Measurements from ENCODE around the gene HGS.

- TF ChIP-seq JUN (IDR thresholded peaks at IDR 0.05; ENCODE audit: borderline replicate concordance, insufficient read depth, insufficient read length, low read depth) (no peak), EZH2 (IDR thresholded peaks at IDR 0.05; ENCODE audit: borderline replicate concordance, low read depth, low read length, severe bottlenecking) (no peak), POLR2AphosphoS5 (IDR thresholded peaks at IDR 0.05; ENCODE audit: insufficient read depth, low read depth, low read length) (no peak), CTCF (IDR thresholded peaks at IDR 0.05; ENCODE audit: extremely low read depth in 1 of 2, insufficient read depth in 1 of 2, low read depth in 1 of 2, low read length in 2 of 2) (no peak), POLR2A (IDR thresholded peaks at IDR 0.05; ENCODE audit: low read depth, low read length) (no peak), MAX (IDR thresholded peaks at IDR 0.05; ENCODE audit: insufficient read depth, insufficient read length) (no peak), MYC (IDR thresholded peaks at IDR 0.05; ENCODE audit: low read depth, low read length) (no peak)
These were observed 16.1 kb upstream of the HGS start for GRCh38 chr17:81667754-81668153.

Data from endothelial cell of umbilical vein (primary cell).